Activated CD4-positive, alpha-beta T cell treated with anti-CD3 and anti-CD28 coated beads, Interleukin-10, Interleukin-2, amounts not matched to agents 100 ng/mL and 50 ng/mL, durations not matched to agents 16 hours and 8 hours (primary cell): ENCODE measurements around the gene IFIT3.

Experiments
- DNase-seq: peaks from one replicate; pipeline ENCODE4 v3.0.0-alpha.2; 2020

Gene IFIT3

DNA sequence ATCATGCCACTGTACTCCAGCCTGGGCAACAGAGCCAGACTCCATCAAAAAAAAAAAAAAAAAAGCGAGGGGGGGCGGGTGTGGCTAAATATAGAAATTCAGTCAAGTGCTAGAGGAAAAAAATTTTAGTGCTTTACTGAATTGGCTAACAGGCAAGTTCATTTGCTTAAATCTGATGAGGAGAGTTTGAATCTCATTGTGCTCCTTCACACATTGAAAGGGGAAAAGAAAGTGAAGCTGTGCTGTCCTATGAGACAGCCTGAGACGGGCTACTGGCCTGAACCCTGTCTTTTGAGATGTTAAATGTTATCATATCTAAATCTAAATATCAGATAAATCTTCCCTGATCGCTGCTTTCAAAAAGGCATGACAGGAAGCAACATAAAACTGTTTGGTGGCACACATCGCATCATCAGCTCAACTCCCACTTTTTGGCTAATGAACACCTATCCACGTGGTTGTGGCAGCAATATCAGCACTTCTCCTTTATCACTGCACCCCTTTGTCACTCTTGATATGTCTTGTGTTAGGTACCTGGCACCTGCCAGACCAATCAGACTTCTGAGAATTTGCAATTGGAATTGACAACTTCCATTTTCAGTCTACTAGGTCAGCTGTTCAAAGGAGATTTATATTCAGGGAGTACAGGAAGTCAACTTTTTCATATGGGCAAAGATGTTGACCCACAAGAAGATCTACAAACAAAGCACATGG lies 36.1 kb downstream of the IFIT3 start:
- DNase-seq = no peak

DNA sequence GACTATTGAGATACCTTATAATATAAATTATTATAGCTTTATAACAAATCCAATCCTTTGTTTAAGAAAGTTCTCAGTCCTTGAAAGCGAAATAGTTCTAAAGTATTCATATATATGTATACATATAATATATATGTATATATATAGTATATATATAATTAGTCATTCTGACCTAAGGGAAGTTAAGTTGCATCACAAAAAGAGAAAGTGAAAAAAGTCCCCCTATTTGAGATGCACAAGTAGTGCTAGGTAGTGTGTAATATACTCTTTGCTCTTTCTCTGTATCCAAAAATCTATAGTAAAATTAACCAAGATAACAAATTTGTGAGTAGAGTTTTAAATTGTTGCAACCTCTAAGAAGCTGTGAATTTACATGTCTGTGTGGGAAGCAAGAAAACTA lies 36.7 kb downstream of the IFIT3 start:
- DNase-seq = no peak

DNA sequence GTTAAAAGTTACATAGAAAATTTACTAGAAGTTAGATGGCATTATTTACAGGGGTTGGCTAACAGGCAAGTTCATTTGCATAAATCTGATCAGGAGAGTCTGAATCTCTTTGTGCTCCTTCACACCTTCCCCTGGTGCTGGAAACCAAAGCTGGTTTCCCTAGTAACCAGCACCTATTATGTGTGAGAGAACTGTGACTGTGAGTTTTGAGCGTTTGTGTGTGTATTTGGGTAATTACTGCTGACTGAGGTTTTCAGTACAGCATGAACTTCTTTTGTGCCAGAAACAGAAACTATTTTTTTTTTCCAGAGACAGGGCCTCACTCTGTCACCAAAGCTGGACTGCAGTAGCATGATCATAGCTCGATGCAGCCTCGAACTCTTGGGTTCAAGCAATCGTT lies 39.7 kb downstream of the IFIT3 start:
- DNase-seq = peak; percentile 26

DNA sequence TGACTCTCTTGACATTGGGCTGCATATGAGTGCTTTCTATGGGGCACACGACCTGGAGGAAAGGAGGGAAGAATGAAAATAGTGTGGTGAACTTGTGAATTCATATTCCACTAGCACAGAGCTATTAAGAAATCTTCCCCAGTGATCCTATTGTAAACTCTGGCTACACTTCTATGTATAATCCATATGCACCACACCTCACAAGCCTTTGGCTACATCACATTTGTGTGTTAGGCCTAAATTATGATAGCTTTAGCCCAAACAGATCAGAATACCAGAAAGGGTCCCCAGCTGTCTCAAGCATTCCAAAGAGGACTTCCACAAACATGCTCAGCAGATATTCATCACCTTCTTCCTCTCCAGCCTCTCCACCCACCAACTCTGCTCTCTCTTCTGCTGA lies 40.3 kb downstream of the IFIT3 start:
- DNase-seq = no peak

DNA sequence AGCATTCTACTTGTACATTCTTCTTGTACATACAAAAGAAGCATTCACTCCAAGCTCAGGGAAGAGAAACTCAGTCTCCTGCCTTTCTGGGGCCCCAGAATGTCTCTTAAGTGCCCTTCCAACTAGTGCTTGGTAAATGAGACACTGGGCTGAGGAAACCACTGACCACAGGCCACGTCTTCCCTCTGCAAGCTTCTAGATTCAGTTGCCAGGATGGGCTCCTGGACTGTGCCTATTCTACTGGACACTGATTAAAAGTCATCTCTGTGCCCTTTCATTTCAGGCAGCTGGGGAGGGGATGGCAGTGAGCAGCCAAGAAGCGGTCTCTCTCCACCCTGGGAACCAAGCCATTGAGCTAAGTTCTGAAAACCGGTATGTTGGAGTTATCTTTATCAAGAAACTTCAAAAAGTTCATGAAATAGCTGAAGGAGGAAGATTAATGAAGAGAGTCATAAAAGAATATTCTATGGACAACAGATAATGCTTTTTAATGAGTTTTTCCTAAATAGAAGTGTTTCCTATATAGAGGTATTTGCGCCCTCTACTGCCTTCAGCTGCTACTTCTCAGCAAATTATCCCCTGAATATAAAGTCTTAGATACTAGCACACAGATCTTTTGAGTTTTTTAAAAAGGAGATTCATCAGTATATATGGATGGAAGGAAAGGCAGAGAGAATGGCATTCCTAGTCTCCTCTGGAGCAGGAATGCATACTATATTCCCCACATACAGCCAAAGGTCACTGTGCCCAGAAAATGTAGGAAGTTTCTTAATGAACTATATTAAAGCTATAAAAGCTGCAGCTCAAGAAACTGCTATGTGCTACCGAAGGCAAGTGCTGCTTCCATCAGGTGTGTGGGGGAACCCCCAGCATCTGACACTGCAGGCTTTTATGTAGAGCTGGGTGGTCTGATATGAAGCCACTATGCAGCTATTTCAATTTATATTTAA lies 41.6 kb downstream of the IFIT3 start:
- no peak for DNase-seq

DNA sequence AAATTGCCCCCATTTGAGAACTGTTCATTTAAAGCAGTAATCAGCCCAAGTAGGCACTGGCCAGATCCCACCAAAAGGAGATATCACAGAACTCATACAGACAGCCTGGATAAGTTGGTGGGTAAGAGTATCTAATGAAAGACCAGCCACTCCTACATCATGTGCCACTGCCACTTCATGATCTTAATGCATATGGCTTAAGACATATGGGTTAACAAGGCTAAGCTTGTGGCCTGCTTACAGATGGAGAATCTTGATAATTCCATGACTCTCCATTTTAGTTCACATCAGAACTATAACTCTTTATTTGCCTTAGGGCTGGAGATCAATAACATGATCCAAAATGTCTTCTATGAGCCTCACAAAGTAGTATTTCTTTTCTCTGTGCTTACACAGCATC lies 43.3 kb downstream of the IFIT3 start:
- no peak for DNase-seq

DNA sequence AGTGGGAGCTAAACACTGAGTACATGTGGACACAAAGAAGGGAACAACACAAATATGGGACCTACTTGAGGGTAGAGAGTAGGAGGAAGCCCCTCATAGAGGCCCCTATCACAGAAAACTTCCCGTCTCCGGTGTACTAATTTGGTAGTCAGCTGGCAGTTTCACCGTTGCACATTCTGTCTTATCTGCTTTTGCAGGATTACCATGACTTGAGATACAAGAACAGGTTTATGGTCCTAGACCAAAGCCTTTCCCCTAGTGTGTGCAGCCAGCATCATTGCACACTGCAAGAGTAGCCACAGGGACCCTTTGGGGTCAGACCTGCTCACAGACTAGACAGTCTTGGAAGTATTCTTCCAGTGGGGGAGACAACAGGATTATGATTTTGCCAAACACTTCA lies 44.2 kb downstream of the IFIT3 start:
- DNase-seq = no peak

DNA sequence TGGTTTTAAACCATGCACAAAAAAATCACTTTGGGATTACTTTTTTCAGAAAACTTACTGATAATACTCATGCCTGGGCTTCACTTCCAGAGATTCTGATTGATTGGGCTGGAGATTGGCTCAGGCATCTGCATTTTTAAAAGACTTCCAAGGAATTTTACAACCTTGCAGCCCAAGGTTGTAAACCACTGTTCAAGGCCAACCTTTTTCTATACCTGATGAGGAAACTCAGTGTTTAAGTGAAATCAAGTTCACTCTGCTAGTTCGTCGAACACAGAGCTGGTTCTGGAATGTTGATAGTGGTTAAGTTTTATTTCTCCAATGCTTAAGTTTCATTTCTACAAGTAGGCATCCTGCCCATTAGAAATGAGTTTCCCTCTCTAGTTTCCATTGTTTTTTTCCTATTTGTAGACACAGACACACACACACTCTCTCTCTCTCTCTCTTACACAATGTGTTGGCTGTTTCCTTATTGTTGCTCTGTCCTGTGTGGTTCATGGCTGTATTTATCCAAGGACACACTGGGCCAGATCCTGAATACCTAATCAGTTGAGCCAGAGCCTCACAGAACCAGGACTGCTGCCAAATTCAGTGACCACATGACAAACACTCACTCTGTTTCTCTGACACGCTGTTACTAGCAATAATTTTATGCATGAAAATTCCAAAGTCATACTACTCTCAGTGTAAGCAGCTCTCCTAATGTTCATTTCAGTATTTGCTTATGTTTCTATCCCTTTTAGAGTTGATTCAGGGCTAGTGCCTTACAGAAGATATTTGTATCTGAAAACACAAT lies 46.3 kb downstream of the IFIT3 start:
- DNase-seq = no peak

DNA sequence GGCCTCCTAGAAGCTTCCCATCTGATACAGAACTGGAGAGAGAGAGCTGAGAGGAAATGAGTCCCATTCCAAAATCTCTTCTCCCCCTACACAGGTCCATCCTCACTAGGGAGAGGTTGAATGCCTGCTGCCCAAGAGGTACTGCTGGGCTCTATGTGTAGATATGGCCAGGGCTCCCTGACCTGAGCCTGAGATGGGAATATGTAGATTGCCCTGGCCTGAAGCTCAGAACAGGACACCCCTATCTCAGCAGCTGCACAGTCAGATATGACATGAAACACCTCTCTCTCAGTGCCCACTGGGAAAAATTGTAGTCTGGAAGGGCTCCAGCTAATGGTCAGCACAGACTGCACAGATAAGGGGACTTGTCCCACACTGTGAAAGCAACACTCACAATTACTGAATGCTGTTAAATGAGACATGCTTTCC lies 46.9 kb downstream of the IFIT3 start:
- no peak for DNase-seq

DNA sequence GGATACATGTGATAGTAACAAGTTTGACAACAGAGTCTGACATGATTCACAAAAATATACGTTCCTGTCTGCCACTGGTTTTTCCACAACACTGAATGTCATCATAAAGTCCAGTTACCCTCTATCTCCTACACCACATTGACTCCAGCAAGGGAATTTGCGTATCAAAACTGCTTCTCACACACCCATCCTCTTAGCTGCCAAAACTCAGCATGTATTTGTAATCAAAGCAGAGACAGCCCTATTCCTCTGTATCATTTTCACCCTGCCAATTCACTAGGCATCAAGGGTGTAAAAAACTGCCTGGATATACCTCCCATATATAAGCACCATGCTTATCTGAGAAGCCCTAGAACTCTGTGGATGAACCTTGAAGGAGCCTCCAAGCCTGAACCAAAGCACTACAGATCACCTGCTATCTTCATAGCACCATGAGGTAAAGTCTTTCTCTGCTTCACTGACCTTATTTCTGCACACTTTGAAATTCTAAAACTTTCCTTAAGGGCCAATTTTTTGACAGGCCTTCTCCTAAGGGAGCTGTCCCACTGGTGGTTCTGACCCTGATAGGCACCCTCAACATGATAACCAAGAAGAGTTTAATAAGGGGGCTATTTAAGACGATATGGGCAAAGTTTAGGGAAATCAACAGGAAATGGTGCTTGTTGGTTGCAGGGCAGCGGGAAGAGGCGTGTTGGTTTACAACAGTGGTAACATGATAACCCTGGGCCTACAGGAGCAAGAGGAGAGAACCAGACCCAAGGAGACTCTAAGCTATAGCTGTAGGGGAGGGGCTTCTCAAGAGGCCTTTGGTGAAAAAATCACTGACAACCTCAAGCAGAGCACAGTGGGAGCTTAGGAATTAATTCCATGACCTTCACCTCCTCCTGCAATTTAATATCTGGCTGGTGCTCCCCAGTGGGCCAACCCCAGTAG lies 50.2 kb downstream of the IFIT3 start, which contains the start of gene IFIT1B:
IFIT1B (plus strand) TSS at position 352 of the 933 bp plus-strand sequence; CDS start at position 432, 80 bp downstream.
- DNase-seq = no peak

DNA sequence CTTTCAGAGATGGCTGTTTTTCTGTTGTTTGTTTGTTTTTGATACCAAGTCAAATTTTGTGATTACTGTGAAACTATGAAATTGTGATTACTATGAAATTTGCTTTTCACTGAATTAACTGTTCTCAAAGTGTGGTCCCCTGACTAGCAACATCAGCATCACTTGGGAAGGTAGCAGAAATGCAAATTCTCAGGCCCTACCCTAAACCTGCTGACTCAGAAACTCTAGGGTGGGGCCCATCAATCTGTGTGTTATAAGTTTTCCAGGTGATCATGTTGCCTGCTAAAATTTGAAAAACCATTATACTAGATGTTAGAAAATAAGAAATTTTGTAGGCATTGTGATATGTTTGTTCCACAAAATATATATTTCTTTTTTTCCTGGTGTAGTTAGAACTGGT lies 51.3 kb downstream of the IFIT3 start:
- no peak for DNase-seq

DNA sequence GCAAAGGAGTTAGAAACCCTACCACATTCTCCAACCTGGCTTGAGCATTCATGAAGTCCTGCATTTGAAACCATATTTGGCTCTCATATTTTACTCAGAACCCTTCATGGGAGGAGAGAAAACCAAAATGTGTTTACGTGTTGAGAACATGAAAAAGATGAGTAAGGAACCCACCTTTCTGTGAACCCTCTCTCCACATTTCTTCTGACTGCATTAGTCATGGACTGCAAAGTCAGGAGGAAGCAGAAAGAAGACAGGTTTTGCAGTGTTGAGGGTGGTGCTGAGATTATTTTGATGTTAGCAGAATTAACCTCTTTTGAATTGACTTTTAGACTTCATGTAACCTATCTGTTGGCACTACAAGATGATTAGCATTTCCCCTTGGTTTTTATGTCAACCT lies 55.0 kb downstream of the IFIT3 start:
- no peak for DNase-seq

DNA sequence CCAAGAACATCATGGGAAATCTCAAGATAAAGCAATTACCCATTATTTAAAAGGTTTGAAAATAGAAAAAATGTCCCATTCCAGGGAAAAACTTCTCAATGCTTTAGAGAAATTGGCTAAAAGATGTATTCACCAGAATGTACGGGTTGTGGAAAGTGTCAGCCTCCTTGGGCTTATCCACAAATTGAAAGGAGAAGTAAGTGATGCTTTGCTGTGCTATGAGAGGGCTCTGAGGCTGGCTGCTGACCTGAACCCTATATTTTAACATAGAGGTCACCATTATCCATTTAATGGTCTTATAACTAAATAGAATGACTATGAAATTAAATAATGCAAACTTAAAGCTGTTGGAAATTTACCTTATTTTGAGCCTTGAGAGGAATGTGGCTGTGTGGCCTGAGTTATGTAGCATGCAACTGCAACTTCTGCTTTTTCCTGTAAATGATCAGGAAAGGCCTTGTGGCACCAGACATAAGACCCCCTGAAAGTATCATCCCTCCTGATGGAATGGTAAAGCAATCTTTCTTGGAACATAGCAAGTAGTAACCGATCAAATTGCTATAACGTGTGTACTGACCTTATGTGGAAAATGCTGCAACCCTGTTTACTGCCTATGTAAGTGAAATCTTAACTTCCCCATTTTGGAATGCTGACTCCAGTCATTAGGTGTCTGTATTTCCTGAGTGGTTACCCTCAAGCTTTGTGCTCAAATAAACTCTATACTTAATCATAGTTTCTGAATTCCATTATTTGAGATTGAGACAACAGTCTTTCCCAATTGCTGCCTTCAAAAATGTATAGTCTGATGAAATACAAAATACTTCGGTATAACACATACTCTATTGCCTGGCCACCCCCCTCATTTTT lies 56.9 kb downstream of the IFIT3 start:
- DNase-seq = no peak

DNA sequence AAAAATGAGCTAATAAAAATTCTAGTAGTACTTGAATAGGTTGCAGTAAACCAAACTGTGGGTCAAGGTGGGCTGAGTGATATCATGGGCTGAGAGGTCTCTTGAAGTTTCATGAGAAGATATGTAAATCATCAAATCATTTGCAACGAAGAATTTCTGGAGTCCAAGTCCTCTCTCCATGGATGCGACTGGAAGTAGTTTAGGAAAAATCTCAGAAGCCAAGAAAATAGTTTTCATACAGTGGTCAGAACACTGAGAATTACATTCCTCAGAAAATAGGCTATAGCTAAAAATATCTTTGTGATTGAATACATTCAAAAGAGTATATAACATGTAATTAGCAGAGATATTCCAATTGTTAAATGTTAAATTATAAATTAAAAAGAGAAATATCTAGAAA lies 61.0 kb downstream of the IFIT3 start:
- no peak for DNase-seq

DNA sequence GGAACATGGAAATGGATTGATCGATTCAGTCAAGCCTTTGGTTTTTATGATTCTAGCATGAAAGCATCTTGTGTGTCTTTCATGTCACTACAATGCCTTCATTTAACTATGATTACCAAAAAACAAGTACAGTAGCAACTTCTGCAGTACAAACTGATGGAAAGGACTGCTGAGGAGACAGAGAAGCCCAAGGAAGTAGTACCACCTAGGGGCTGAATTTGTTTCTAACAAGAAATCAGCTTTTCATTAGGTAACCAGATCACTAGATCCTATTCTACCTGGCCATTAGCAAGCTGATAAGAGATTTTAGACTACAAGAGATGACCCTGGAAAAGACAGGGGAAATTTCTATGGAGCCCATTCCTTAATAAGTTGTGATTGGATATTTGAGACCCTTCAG lies 61.5 kb downstream of the IFIT3 start:
- DNase-seq = peak; percentile 9
